SK-N-SH treated with all-trans-retinoic acid at 6 μM for 48 hours (cell line): Measurements from ENCODE around the gene ACACB.

Experiments
- CREB5 ChIP-seq: fragments of 250-450 bp; sonication (Bioruptor Pico); IDR thresholded peaks from 2 replicates; pipeline ENCODE4 v1.5.1; 2020; ENCODE audit warnings: low read depth, mild to moderate bottlenecking, moderate library complexity
- GLIS3 ChIP-seq: fragments of 250-450 bp; sonication (Bioruptor Pico); IDR thresholded peaks from 2 replicates; pipeline ENCODE4 v1.5.0; 2020; ENCODE audit warnings: mild to moderate bottlenecking, moderate library complexity
- PATZ1 ChIP-seq: fragments of 250-450 bp; sonication (Bioruptor Pico); IDR thresholded peaks from 2 replicates; pipeline ENCODE4 v1.8.0; 2020; ENCODE audit warnings: mild to moderate bottlenecking, moderate library complexity, borderline replicate concordance
- RARB ChIP-seq: fragments of 250-450 bp; sonication (Bioruptor Pico); IDR thresholded peaks from 2 replicates; pipeline ENCODE4 v1.8.0; 2021; ENCODE audit warnings: mild to moderate bottlenecking, moderate library complexity
- ZC3H10 ChIP-seq: fragments of 250-450 bp; sonication (Bioruptor Pico); IDR thresholded peaks from 2 replicates; pipeline ENCODE4 v1.5.1; 2021; ENCODE audit warnings: mild to moderate bottlenecking, moderate library complexity
- ZFP30 ChIP-seq: fragments of 450-650 bp; formaldehyde crosslinking; IDR thresholded peaks from 2 replicates; pipeline ENCODE4 v1.5.0; 2022; ENCODE audit warnings: mild to moderate bottlenecking, moderate library complexity
- ZNF565 ChIP-seq: fragments of 450-650 bp; formaldehyde crosslinking; conservative IDR thresholded peaks from 2 replicates; pipeline ENCODE4 v1.5.0; 2020; ENCODE audit warnings: low read depth, mild to moderate bottlenecking, moderate library complexity

GRCh38 chr12:109278912-109279311 lies 162.5 kb downstream of the ACACB start:
- TF ChIP-seq ZNF565 (no peak), GLIS3 (CRISPR knock-in tag) (no peak), ZC3H10 (CRISPR knock-in tag) (no peak), CREB5 (CRISPR knock-in tag) (no peak), RARB (CRISPR knock-in tag) (no peak), ZFP30 (CRISPR knock-in tag) (no peak), PATZ1 (no peak)
